Vagina (tissue), 2 donors: Measurements from ENCODE around the gene B9D2.

ENCODE experiments used
- POLR2A ChIP-seq, 2 donors: fragments of 450-650 bp; IDR thresholded peaks; one replicate each; pipeline ENCODE4 v1.6.1; 2017; ENCODE audit warnings: antibody characterized with exemption in 2 of 2, mild to moderate bottlenecking in 2 of 2, moderate library complexity in 2 of 2
- TF ChIP-seq, protein P1 (sequence below), 3 experiments: fragments of 450-650 bp in 2 of 3; fragments of 200-600 bp in 1 of 3; sonication (generic) in 1 of 3; IDR thresholded peaks; one replicate each; pipeline ENCODE4 v1.5.1; 2017 to 2019; ENCODE audit warnings: antibody characterized with exemption in 3 of 3, mild to moderate bottlenecking in 2 of 3, moderate library complexity in 2 of 3

DNA sequence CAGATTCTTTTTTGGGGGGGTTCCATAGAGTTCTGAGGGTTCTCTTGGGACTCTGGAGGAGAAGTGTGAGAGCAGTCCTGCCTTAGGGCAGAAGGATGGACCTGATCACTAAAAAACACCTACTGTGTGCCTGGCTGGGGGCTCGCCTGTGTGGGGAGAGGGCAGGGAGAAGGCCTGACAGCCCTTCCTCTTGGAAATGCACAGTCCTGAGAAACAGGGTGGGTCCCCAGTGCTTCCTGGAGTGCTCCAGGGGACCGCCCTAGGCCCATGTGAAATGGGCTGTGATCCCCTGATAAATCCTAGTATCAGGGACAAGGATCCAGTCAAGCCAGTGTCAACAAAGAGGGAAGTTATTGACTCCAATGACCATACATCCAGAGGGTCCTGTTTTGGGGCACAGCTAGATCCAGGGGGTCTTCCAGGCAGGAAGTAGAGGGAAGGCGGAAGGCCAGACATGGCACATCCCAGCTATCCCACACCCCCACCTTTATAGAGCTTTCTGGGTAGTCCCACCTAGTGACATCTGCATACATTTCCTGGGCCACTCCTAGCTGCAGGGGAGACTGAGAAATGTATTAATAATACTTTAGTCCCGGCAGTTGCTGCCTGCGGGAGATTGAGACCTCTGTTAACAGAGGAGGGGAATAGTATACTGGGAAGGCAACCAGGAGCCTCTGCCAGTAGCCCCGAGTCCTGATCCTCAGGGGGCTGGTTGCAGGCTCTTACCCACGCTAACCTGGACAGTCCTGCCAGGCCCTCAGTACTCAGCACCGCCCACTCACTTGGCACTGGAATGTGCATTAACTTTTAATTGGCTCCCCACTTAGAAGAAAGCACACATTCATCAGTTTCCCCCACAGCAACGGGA, 47.4 kb upstream of the B9D2 start:
- TF ChIP-seq, protein P1, sequence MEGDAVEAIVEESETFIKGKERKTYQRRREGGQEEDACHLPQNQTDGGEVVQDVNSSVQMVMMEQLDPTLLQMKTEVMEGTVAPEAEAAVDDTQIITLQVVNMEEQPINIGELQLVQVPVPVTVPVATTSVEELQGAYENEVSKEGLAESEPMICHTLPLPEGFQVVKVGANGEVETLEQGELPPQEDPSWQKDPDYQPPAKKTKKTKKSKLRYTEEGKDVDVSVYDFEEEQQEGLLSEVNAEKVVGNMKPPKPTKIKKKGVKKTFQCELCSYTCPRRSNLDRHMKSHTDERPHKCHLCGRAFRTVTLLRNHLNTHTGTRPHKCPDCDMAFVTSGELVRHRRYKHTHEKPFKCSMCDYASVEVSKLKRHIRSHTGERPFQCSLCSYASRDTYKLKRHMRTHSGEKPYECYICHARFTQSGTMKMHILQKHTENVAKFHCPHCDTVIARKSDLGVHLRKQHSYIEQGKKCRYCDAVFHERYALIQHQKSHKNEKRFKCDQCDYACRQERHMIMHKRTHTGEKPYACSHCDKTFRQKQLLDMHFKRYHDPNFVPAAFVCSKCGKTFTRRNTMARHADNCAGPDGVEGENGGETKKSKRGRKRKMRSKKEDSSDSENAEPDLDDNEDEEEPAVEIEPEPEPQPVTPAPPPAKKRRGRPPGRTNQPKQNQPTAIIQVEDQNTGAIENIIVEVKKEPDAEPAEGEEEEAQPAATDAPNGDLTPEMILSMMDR (IDR thresholded peaks at IDR 0.05), result no peak
- TF ChIP-seq POLR2A (IDR thresholded peaks at IDR 0.05), result no peak
